Activated CD4-positive, alpha-beta T cell treated with anti-CD3 and anti-CD28 coated beads, Interleukin-10, Interleukin-2, amounts not matched to agents 100 ng/mL and 50 ng/mL, durations not matched to agents 16 hours and 8 hours (primary cell): Measurements from ENCODE around the gene RNF128.
"Not testable (repeated sequence)": the region's sequence is repeated elsewhere in the genome, so short reads cannot be mapped to it uniquely, and the experiment has no call there.

Experiments
- DNase-seq: peaks from one replicate; pipeline ENCODE4 v3.0.0-alpha.2; 2020

RNF128 gene

GRCh38 chrX:106751407-106751806 is 24.9 kb downstream of the RNF128 start:
- DNase-seq, result no peak

- no peak for DNase-seq
Observed at GRCh38 chrX:106752101-106752678, 25.7 kb downstream of the RNF128 start.

- not testable (repeated sequence) for DNase-seq
Observed at GRCh38 chrX:106769288-106769687, 42.8 kb downstream of the RNF128 start.

GRCh38 chrX:106774981-106775380 is 48.5 kb downstream of the RNF128 start:
- DNase-seq, result no peak

- DNase-seq, result no peak
Observed at GRCh38 chrX:106780264-106780663, 53.8 kb downstream of the RNF128 start.

GRCh38 chrX:106780664-106781377 is 54.3 kb downstream of the RNF128 start:
- DNase-seq, result no peak

GRCh38 chrX:106783716-106784115 is 57.2 kb downstream of the RNF128 start:
- no peak for DNase-seq

GRCh38 chrX:106791495-106791894 is 65.0 kb downstream of the RNF128 start:
- no peak for DNase-seq

GRCh38 chrX:106802063-106802387 is 75.5 kb downstream of the RNF128 start:
- no peak for DNase-seq

GRCh38 chrX:106802388-106803275 is 76.1 kb downstream of the RNF128 start, which contains the start of gene TBC1D8B:
TSS of gene TBC1D8B (plus strand) at chrX:106802673. CDS start at chrX:106802854, 181 bp downstream.
- DNase-seq, result peak; percentile 44

GRCh38 chrX:106811131-106811910 is 84.8 kb downstream of the RNF128 start:
- DNase-seq, result no peak

- not testable (repeated sequence) for DNase-seq
Observed at GRCh38 chrX:106812930-106813329, 86.4 kb downstream of the RNF128 start.

- not testable (repeated sequence) for DNase-seq
Observed at GRCh38 chrX:106814093-106814492, 87.6 kb downstream of the RNF128 start.
